Lower lobe of right lung (tissue), 2 donors: ENCODE measurements around the gene VAMP1. TPM values are rescaled to one million over a fixed set of nuclear protein-coding genes. Genes with fewer than 3 reads are reported as not detected.
"Not testable (repeated sequence)": the region's sequence is repeated elsewhere in the genome, so short reads cannot be mapped to it uniquely, and the experiment has no call there.

Experiments used
- ATAC-seq, 2 donors: fragments of 200-7000 bp; cut with Tn5 transposase; one replicate each; pipeline ENCODE4 v1.9.1; 2020 to 2022; ENCODE audit warnings: mild to moderate bottlenecking in 2 of 2, moderate library complexity in 2 of 2
- DNase-seq: peaks from one replicate; pipeline ENCODE4 v3.0.0-alpha.2; 2020
- H3K27ac ChIP-seq: fragments of 200-600 bp; one replicate; pipeline ENCODE4 v1.8.0; 2022
- H3K27me3 ChIP-seq: fragments of 200-600 bp; one replicate; pipeline ENCODE4 v1.8.0; 2022; ENCODE audit warnings: low read depth
- H3K36me3 ChIP-seq: fragments of 200-600 bp; one replicate; pipeline ENCODE4 v1.8.0; 2022; ENCODE audit warnings: mild to moderate bottlenecking
- H3K4me1 ChIP-seq: fragments of 200-600 bp; one replicate; pipeline ENCODE4 v1.8.0; 2022
- H3K4me3 ChIP-seq: fragments of 200-600 bp; one replicate; pipeline ENCODE4 v1.8.0; 2022; ENCODE audit warnings: mild to moderate bottlenecking
- H3K9me3 ChIP-seq: fragments of 200-600 bp; one replicate; pipeline ENCODE4 v1.8.0; 2022
- intact Hi-C: fragments of 100-400 bp; cut with DNase I; formaldehyde crosslinking; loops from one replicate; pipeline ENCODE4 v1.11.0; 2022
- total RNA-seq: library from RNA; stranded (reverse); fragmentation: NEBNext Ultra II Directional; extraction: Animal tissue kit (Norgen Biotek cat#: 25700); gene quantifications from one replicate; pipeline ENCODE4 v1.2.1, GENCODE V29; 2021
- TF ChIP-seq, protein P1 (sequence below): fragments of 200-600 bp; IDR thresholded peaks from one replicate; pipeline ENCODE4 v1.8.0; 2022; ENCODE audit warnings: antibody characterized with exemption, mild to moderate bottlenecking
- donor health status: DM: no; HTN: yes; CAD: no; lungs with severe emphysema.

The VAMP1 gene
- total RNA-seq, 1 donor from 2014 or later, result 6.8 TPM

DNA sequence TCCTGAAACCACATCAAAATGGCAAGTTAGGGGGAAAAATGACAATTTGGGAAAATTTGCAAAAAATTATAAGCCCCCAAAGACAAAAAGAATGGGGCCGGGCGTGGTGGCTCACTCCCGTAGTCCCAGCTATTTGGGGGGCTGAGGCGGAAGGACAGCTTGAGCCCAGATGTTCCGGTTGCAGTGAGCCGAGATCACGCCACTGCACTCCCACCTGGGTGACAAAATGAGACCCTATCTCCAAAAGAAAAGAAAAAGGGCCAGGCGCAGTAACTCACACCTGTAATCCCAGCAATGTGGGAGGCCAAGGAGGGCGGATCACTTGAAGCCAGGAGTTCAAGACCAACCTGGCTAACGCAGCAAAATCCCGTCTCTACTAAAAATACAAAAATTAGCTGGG lies 2.0 kb upstream of the VAMP1 start:
- Histone ChIP-seq H3K27me3 (no peaks in the 10 kb centered on the region), H3K9me3 (no peaks in the 10 kb centered on the region), H3K27ac (no peak overlapping the region), H3K36me3 (peaks cover 1% of the 10 kb centered on the region), H3K4me3 (no peak overlapping the region), H3K4me1 (peaks cover 28% of the 10 kb centered on the region)
- TF ChIP-seq, protein P1, sequence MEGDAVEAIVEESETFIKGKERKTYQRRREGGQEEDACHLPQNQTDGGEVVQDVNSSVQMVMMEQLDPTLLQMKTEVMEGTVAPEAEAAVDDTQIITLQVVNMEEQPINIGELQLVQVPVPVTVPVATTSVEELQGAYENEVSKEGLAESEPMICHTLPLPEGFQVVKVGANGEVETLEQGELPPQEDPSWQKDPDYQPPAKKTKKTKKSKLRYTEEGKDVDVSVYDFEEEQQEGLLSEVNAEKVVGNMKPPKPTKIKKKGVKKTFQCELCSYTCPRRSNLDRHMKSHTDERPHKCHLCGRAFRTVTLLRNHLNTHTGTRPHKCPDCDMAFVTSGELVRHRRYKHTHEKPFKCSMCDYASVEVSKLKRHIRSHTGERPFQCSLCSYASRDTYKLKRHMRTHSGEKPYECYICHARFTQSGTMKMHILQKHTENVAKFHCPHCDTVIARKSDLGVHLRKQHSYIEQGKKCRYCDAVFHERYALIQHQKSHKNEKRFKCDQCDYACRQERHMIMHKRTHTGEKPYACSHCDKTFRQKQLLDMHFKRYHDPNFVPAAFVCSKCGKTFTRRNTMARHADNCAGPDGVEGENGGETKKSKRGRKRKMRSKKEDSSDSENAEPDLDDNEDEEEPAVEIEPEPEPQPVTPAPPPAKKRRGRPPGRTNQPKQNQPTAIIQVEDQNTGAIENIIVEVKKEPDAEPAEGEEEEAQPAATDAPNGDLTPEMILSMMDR, result no peak
- intact Hi-C loops, result no loop called here
- ATAC-seq (no peak), DNase-seq (no peak)

DNA sequence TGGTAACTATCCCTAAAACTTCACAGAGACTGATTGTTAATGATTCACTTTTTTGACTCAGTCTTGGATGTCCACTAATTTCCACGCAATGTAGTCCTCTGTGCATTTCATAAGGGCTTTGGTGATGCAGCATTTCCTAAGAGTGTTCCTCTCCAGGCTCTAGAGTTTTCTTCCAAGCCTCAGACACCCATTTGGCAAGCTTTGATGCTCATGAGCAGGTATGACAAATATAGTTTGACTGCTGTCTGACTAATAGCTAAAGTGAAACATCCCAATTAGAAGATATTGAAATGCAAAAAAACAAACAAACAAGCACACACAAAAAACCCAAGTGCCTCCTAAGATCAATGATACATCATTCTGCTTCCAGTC lies 1.5 kb upstream of the VAMP1 start:
- intact Hi-C loops, result no loop called here
- Histone ChIP-seq H3K27me3 (no peaks in the 10 kb centered on the region), H3K4me1 (peaks cover 28% of the 10 kb centered on the region), H3K27ac (no peak overlapping the region), H3K9me3 (no peaks in the 10 kb centered on the region), H3K36me3 (peaks cover 6% of the 10 kb centered on the region), H3K4me3 (no peak overlapping the region)
- ATAC-seq (no peak), DNase-seq (no peak)
- TF ChIP-seq, protein P1, result no peak

DNA sequence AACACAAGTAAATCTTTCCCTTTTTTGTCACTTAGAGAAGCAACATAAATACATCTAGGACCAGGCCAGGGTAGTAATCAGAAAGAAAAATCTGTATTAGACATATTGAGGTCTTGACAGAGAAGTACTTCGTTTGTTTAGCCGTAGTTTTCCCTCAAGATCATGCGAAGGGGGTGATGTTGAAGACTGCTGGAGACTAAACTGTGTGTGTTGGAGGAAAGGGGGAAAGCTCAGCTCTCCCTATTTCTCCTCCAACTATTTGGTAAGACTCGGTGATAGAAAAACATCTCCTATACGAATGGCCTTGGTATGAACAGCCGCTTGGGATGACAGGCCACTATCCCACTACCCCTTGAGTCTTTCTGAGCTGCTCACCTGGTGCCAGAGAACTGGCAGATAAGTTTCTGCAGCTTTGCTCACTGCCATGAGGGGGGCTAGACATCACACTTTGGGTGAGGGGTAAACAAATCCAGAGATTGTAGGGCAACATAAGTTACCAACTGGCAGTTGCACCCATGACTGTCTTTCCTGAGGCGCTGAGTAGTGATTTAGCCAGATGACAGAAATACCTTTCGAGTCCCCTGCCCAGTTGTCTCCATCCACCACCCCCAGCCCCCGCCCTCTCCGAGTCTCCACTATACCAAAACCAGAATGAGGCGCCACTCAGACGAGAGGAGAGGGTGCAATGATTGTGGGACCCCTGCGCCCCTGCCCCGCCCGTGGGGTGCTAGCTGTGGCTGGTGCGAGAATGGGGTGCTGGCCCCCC lies 685 bp downstream of the VAMP1 start:
- H3K4me3 ChIP-seq, result peak overlapping the region; percentile 87
- H3K36me3 ChIP-seq, result peaks cover 26% of the 10 kb centered on the region
- TF ChIP-seq, protein P1, result no peak
- no peaks in the 10 kb centered on the region for H3K9me3 ChIP-seq
- intact Hi-C loops, result no loop called here
- DNase-seq, result no peak
- H3K27ac ChIP-seq, result peak overlapping the region; percentile 93
- peaks cover 40% of the 10 kb centered on the region for H3K4me1 ChIP-seq
- no peaks in the 10 kb centered on the region for H3K27me3 ChIP-seq
- ATAC-seq, result no peak

DNA sequence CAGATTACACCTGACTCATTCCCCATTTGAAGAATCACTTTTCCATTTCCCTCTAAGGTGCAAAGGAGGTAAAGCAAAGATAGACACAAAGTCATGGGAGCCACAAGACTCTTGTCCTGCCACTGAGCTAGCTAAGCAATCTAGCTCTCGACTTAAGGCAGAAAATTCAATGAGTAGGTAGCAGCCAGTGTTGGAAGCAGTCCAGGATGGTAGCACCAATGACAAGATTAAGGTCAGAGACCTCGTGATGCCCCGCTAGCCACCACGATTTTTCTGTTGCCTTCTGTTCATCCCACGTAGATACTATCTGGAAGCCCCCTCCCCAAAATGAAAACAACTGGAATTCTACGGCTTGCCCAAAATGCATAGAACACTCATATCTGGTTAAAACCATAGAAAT lies 1.4 kb downstream of the VAMP1 start:
- intact Hi-C loops, result no loop called here
- peak overlapping the region; percentile 87 for H3K4me3 ChIP-seq
- peaks cover 47% of the 10 kb centered on the region for H3K4me1 ChIP-seq
- TF ChIP-seq, protein P1, result no peak
- DNase-seq (no peak), ATAC-seq (no peak)
- H3K27ac ChIP-seq, result no peak overlapping the region
- H3K27me3 ChIP-seq, result no peaks in the 10 kb centered on the region
- H3K9me3 ChIP-seq, result no peaks in the 10 kb centered on the region
- peaks cover 33% of the 10 kb centered on the region for H3K36me3 ChIP-seq

DNA sequence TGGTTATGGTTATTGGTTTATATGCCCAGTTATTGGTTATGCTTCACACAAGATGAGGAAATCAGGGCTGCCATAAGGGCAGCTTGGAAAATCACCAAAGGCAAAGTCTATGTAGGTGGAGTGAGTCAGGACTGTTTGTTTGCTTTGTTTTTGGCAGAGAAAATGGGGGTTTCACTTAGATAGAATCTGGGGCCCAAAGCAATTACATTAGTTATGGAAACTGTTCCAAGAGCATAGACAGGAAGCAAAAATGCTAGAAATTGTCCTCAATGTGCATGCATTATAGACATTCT lies 2.2 kb downstream of the VAMP1 start:
- H3K27ac ChIP-seq, result no peak overlapping the region
- no peak for ATAC-seq
- intact Hi-C loops, result no loop called here
- no peak overlapping the region for H3K4me3 ChIP-seq
- TF ChIP-seq, protein P1, result no peak
- peaks cover 41% of the 10 kb centered on the region for H3K36me3 ChIP-seq
- no peaks in the 10 kb centered on the region for H3K27me3 ChIP-seq
- no peak for DNase-seq
- H3K4me1 ChIP-seq, result peaks cover 56% of the 10 kb centered on the region
- no peaks in the 10 kb centered on the region for H3K9me3 ChIP-seq

DNA sequence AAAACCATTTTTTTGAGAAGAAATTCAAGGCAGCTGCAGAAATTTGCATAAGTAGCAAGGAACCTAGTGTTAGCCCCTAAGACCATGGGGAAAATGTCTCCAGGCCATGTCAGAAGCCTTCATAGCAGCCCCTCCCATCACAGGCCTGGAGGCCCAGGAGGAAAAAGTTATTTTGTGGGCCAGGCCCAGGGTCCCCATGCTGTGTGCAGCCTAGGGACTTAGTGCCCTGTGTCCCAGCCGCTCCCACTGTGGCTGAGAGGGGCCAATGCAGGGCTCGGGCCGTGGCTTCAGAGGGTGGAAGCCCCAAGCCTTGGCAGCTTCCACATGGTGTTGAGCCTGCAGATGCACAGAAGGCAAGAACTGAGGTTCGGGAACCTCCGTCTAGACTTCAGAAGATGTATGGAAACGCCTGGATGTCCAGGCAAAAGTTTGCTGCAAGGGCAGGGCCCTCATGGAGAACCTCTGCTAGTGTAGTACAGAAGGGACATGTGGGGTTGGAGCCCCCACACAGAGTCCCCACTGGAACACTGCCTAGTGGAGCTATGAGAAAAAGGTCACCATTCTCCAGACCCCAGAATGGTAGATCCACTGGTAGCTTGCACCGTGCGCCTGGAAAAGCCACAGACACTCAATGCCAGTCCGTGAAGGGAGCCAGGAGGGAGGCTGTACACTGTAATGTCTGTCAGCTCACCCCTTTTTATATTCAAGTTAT lies 2.8 kb downstream of the VAMP1 start:
- DNase-seq, H3K27ac ChIP-seq, H3K9me3 ChIP-seq, intact Hi-C loops, H3K4me3 ChIP-seq, H3K27me3 ChIP-seq, ATAC-seq: not testable (repeated sequence)
- Histone ChIP-seq H3K4me1 (peaks cover 61% of the 10 kb centered on the region), H3K36me3 (peaks cover 46% of the 10 kb centered on the region)

DNA sequence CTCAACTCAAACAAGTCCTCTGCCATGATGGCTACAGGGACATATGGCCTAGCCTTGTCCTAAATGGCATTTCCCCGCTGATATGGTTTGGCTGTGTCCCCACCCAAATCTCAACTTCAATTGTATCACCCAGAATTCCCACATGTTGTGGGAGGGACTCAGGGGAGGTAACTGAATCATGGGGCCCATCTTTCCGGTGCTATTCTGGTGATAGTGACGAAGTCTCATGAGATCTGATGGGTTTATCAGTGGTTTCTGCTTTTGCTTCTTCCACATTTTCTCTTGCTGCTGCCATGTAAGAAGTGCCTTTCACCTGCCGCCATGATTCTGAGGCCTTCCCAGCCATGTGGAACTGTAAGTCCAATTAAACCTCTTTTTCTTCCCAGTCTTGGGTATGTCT lies 3.7 kb downstream of the VAMP1 start:
- H3K4me1 ChIP-seq, result peaks cover 69% of the 10 kb centered on the region
- peaks cover 56% of the 10 kb centered on the region for H3K36me3 ChIP-seq
- DNase-seq, ATAC-seq, H3K4me3 ChIP-seq, H3K27me3 ChIP-seq, H3K27ac ChIP-seq, H3K9me3 ChIP-seq, intact Hi-C loops: not testable (repeated sequence)
